Right atrium auricular region (tissue), 2 donors: ENCODE measurements around the gene ST7. TPM values are rescaled to one million over a fixed set of nuclear protein-coding genes. Genes with fewer than 3 reads are reported as not detected.

Experiments
- DNase-seq: peaks from one replicate; pipeline ENCODE4 v3.0.0-alpha.2; 2019; ENCODE audit warnings: low spot score
- H3K27ac ChIP-seq, 2 donors: fragments of 200-600 bp; sonication (generic); 1 replicate in 1 of 2; 2 replicates in 1 of 2; pipeline ENCODE4 v1.5.1; 2016 to 2019
- H3K27me3 ChIP-seq, 2 donors: fragments of 200-600 bp; sonication (generic); one replicate each; pipeline versions ENCODE4 v1.5.1 to v1.6.0; 2017 to 2019
- H3K36me3 ChIP-seq: fragments of 200-600 bp; sonication (generic); one replicate; pipeline ENCODE4 v1.5.1; 2016
- H3K4me1 ChIP-seq, 2 donors: fragments of 200-600 bp; sonication (generic); one replicate each; pipeline versions ENCODE4 v1.5.1 to v1.6.0; 2017 to 2019
- H3K4me3 ChIP-seq, 2 donors: fragments of 200-600 bp; sonication (generic); 1 replicate in 1 of 2; 2 replicates in 1 of 2; pipeline ENCODE4 v1.5.1; 2017 to 2019; ENCODE audit warnings: mild to moderate bottlenecking in 1 of 2, moderate library complexity in 1 of 2
- H3K9me3 ChIP-seq, 2 donors: fragments of 200-600 bp; sonication (generic); one replicate each; pipeline ENCODE4 v1.5.1; 2019
- total RNA-seq, 2 donors: library from RNA; depleted of rRNA; stranded (reverse); fragments of >200 nt; gene quantifications; one replicate each; pipeline ENCODE4 v1.1.0, GENCODE V29; 2016
- TF ChIP-seq, protein P1 (sequence below), 2 donors: fragments of 200-600 bp; sonication (generic); IDR thresholded peaks; one replicate each; pipeline ENCODE4 v1.5.1; 2019; ENCODE audit warnings: antibody characterized with exemption in 2 of 2

ST7 gene
- total RNA-seq, 2 donors from 2014 or later, result 45.4 to 48.1 TPM

DNA sequence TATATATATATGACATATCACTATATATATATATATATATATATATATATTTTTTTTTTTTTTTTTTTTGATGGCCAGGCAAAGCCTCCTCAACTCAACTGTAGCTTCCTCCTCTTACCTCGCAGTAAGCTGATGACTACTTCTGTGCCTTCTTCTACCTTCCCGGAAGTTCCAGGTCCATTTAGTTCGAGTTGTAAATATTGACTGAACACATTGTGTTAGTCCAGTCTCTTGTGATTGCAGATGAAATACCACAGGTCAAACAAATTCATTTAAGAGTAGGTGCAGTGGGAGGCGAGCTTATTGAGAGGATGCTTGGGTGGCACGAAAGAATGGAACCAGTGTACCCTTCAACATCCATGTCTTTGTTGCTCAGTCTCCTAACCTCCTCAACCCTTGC is 144.6 kb downstream of the ST7 start:
- no peak overlapping the region for H3K27ac ChIP-seq
- H3K4me1 ChIP-seq, result peaks cover 0 to 7% of the 10 kb centered on the region in 2 donors

DNA sequence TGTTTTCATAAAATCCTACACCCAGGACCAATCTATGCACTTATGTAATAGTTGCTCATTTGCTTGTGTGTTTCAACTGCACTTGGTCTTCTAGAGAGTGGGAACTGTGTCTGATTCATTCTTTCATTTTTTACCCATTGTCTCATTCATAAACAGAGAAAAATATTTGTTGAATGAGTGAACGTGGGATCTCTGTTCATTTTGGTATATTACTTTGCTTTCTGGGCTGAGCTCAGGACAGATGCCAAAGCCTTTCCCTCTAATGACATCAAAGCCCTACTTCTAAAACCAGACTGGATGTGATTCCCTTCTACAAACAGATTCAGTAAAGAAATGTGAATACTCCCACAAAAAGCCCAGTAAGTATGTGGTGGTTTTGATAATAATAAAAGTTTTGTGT is 145.2 kb downstream of the ST7 start:
- Histone ChIP-seq H3K27me3 (no peaks in the 10 kb centered on the region), H3K36me3 (no peaks in the 10 kb centered on the region), H3K4me3 (no peak overlapping the region), H3K4me1 (peaks cover 0 to 7% of the 10 kb centered on the region in 2 donors), H3K9me3 (no peaks in the 10 kb centered on the region), H3K27ac (no peak overlapping the region)
- TF ChIP-seq, protein P1, sequence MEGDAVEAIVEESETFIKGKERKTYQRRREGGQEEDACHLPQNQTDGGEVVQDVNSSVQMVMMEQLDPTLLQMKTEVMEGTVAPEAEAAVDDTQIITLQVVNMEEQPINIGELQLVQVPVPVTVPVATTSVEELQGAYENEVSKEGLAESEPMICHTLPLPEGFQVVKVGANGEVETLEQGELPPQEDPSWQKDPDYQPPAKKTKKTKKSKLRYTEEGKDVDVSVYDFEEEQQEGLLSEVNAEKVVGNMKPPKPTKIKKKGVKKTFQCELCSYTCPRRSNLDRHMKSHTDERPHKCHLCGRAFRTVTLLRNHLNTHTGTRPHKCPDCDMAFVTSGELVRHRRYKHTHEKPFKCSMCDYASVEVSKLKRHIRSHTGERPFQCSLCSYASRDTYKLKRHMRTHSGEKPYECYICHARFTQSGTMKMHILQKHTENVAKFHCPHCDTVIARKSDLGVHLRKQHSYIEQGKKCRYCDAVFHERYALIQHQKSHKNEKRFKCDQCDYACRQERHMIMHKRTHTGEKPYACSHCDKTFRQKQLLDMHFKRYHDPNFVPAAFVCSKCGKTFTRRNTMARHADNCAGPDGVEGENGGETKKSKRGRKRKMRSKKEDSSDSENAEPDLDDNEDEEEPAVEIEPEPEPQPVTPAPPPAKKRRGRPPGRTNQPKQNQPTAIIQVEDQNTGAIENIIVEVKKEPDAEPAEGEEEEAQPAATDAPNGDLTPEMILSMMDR (IDR thresholded peaks at IDR 0.05), result no peak
- DNase-seq, result no peak

More for the DNA sequence above, 144.6 kb downstream of the ST7 start:
- H3K36me3 ChIP-seq, result no peaks in the 10 kb centered on the region
- no peaks in the 10 kb centered on the region for H3K27me3 ChIP-seq
- H3K9me3 ChIP-seq, result no peaks in the 10 kb centered on the region
- TF ChIP-seq, protein P1 (IDR thresholded peaks at IDR 0.05), result no peak
- DNase-seq, result no peak
- no peak overlapping the region for H3K4me3 ChIP-seq

DNA sequence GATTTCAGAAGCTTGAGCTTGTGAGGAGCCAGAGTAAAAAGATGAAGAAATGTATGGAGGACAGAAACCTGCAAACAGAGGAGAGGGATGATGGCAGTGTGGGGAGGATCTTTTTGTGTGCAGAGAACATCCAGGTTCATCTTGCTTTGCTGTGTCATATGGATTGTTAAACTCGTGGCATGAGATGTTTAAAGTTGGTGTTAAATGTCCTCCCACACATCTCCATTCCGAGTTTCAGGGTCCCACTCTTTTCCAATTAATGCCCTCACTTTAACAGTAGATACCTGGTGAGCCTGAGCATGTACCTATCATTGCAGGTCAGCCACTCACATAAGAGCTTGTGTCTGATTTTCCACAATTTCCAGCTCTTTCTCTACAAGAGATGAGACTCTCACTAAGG is 147.7 kb downstream of the ST7 start:
- DNase-seq, result no peak
- H3K4me1 ChIP-seq, result peaks cover 0 to 6% of the 10 kb centered on the region in 2 donors
- TF ChIP-seq, protein P1 (IDR thresholded peaks at IDR 0.05), result no peak
- no peak overlapping the region for H3K27ac ChIP-seq
- H3K27me3 ChIP-seq, result no peaks in the 10 kb centered on the region
- H3K4me3 ChIP-seq, result no peak overlapping the region
- H3K9me3 ChIP-seq, result no peaks in the 10 kb centered on the region
- H3K36me3 ChIP-seq, result no peaks in the 10 kb centered on the region

DNA sequence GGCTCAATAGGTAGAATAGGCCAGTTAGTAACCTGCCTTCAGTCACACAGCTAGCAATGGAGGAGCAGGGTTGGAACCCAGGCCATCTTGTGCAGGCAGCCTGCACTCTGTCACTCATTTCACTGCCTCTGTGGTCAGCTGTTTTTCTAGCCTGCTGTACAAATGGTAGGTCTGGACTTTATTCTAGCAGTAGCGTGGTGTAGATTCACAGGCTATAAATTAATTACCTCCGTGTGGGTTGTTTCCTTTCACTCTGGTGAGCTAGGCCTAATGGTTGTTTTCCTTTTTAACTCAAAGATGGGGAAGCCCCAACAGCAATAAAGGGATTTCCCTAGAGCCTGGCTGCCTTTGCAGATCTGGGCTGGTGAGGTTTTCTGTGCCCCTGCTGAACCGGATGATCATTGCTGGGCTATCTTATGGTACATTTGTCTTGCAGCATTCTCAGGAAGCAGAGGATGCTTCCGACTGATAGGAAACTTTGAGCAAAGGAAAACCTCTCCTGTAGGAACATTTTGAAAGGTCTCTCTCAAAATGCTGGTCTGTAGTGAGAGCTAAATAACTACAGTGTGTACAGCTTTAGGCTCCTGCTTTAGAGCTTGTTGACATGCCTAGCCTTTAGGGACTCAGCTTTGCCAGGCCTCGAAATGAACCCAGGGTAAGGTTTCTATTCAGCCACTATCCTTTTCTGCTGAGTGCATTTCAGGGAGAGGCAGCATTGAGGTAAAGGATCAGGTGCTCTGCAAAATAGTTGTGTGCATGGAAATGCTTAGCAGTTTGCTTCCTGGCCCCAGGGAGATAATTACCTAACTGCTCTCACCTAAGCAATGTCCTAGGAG is 157.4 kb downstream of the ST7 start:
- H3K27me3 ChIP-seq, result no peaks in the 10 kb centered on the region
- no peak overlapping the region for H3K27ac ChIP-seq
- H3K36me3 ChIP-seq, result no peaks in the 10 kb centered on the region
- TF ChIP-seq, protein P1 (IDR thresholded peaks at IDR 0.05), result no peak
- DNase-seq, result no peak
- no peak overlapping the region for H3K4me3 ChIP-seq
- H3K9me3 ChIP-seq, result no peaks in the 10 kb centered on the region
- H3K4me1 ChIP-seq, result peaks cover 0 to 16% of the 10 kb centered on the region in 2 donors

DNA sequence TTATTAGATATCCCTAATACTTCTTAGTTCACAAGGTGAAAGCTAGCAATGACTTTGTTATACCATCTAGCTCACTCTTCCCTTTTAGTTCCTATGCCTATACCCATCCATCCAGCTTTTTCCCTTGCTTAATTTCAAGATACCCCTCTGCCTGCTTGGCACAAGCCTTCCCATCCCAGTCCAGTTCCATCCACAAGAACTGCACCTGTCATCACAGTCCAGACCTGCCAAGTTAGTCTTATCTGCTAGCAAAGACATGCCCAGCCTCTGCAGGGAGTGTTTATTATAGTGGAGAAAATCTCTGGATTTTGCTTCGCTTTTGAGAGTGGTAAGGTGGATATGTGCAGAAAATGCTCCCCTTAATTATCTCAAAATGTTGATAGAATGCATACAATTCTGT is 158.2 kb downstream of the ST7 start:
- DNase-seq, result no peak
- Histone ChIP-seq H3K27me3 (no peaks in the 10 kb centered on the region), H3K9me3 (no peaks in the 10 kb centered on the region), H3K4me1 (peaks cover 0 to 16% of the 10 kb centered on the region in 2 donors), H3K4me3 (no peak overlapping the region), H3K36me3 (no peaks in the 10 kb centered on the region), H3K27ac (no peak overlapping the region)
- TF ChIP-seq, protein P1 (IDR thresholded peaks at IDR 0.05), result no peak
